Measurements from ENCODE around the gene RAX. TPM values are rescaled to one million over a fixed set of nuclear protein-coding genes. Genes with fewer than 3 reads are reported as not detected.

The RAX gene
- polyA plus RNA-seq, 4 donors: not detected

Other genes starting within 250 kb of the RAX start
- gene SEC11C, start 133.6 kb downstream of the RAX start, polyA plus RNA-seq (ENCODE audit: insufficient read length in 4 of 4): 10 to 100 TPM; 66.2 to 82.2 (median 72.8) TPM
- gene GRP, start 53.3 kb downstream of the RAX start, polyA plus RNA-seq (ENCODE audit: insufficient read length in 4 of 4): 1 to 10 TPM in 2 of 4 donors, under 1 TPM in 2; 0.45 to 2.4 (median 1.4) TPM
- gene CPLX4, start 45.2 kb upstream of the RAX start, polyA plus RNA-seq (ENCODE audit: insufficient read length in 4 of 4): under 1 TPM; 0.08 to 0.20 (median 0.12) TPM
- gene LMAN1, start 85.8 kb upstream of the RAX start, polyA plus RNA-seq (ENCODE audit: insufficient read length in 4 of 4): 100 to 1,000 TPM; 113 to 133 (median 128) TPM